Liver (tissue), 9 donors: ENCODE results near the gene NTHL1. TPM values are rescaled to one million over a fixed set of nuclear protein-coding genes. Genes with fewer than 3 reads are reported as not detected.

ENCODE experiments used
- DNase-seq: peaks from one replicate; pipeline ENCODE4 v3.0.0-alpha.2; 2017; ENCODE audit warnings: low spot score
- H3K27ac ChIP-seq, 2 donors: one replicate each; pipeline ENCODE4 v1.7.0; 2013; ENCODE audit warnings: inconsistent platforms in 2 of 2, low read length in 2 of 2, control low read depth in 1 of 2, low read depth in 1 of 2, mild to moderate bottlenecking in 1 of 2
- H3K27me3 ChIP-seq, 4 donors: one replicate each; pipeline versions ENCODE4 v1.6.1 to v1.7.0; 2013; ENCODE audit warnings: low read length in 3 of 4, inconsistent platforms in 1 of 4, mild to moderate bottlenecking in 1 of 4, moderate library complexity in 1 of 4; ENCODE audit not compliant: control insufficient read depth in 4 of 4, insufficient read depth in 4 of 4
- H3K36me3 ChIP-seq, 4 donors: one replicate each; pipeline versions ENCODE4 v1.6.1 to v1.7.0; 2013; ENCODE audit warnings: low read length in 3 of 4, mild to moderate bottlenecking in 3 of 4, low read depth in 1 of 4, moderate library complexity in 1 of 4; ENCODE audit not compliant: control insufficient read depth in 4 of 4, insufficient read depth in 3 of 4
- H3K4me1 ChIP-seq, 4 donors: one replicate each; pipeline versions ENCODE4 v1.6.1 to v1.7.0; 2013; ENCODE audit warnings: low read length in 3 of 4, mild to moderate bottlenecking in 3 of 4, moderate library complexity in 1 of 4; ENCODE audit not compliant: control insufficient read depth in 4 of 4, insufficient read depth in 4 of 4
- H3K4me3 ChIP-seq, 3 donors: one replicate each; pipeline versions ENCODE4 v1.6.1 to v1.7.0; 2013; ENCODE audit warnings: low read length in 3 of 3, control low read depth in 1 of 3, low read depth in 1 of 3, mild to moderate bottlenecking in 1 of 3
- H3K9ac ChIP-seq, 2 donors: one replicate each; pipeline ENCODE4 v1.7.0; 2013; ENCODE audit warnings: low read length in 2 of 2, mild to moderate bottlenecking in 2 of 2, moderate library complexity in 2 of 2, control low read depth in 1 of 2, low read depth in 1 of 2
- H3K9me3 ChIP-seq, 4 donors: one replicate each; pipeline versions ENCODE4 v1.6.1 to v1.7.0; 2013; ENCODE audit warnings: low read length in 3 of 4; ENCODE audit not compliant: control insufficient read depth in 4 of 4
- EGR1 ChIP-seq, 2 donors: IDR thresholded peaks; 2 replicates each; pipeline ENCODE4 v1.6.1; 2016 to 2018; ENCODE audit warnings: antibody characterized with exemption in 2 of 2, low read depth in 2 of 2
- FOXA1 ChIP-seq: IDR thresholded peaks from 2 replicates; pipeline ENCODE4 v1.6.1; 2016; ENCODE audit warnings: antibody characterized with exemption
- FOXA2 ChIP-seq: IDR thresholded peaks from 2 replicates; pipeline ENCODE4 v1.6.1; 2016; ENCODE audit warnings: antibody characterized with exemption
- GABPA ChIP-seq, 2 donors: IDR thresholded peaks in 1 of 2; conservative IDR thresholded peaks in 1 of 2; 2 replicates each; pipeline ENCODE4 v1.6.1; 2016; ENCODE audit warnings: antibody characterized with exemption in 2 of 2, mild to moderate bottlenecking in 1 of 2, moderate library complexity in 1 of 2
- HNF4A ChIP-seq, 2 donors: conservative IDR thresholded peaks; 2 replicates each; pipeline ENCODE4 v1.6.1; 2016; ENCODE audit warnings: antibody characterized with exemption in 2 of 2, mild to moderate bottlenecking in 2 of 2
- HNF4G ChIP-seq: IDR thresholded peaks from 2 replicates; pipeline ENCODE4 v1.6.1; 2016; ENCODE audit warnings: antibody characterized with exemption
- JUND ChIP-seq, 2 donors: IDR thresholded peaks; 2 replicates each; pipeline ENCODE4 v1.6.1; 2016; ENCODE audit warnings: antibody characterized with exemption in 2 of 2
- NR2F2 ChIP-seq: IDR thresholded peaks from 2 replicates; pipeline ENCODE4 v1.6.1; 2016; ENCODE audit warnings: antibody characterized with exemption
- RAD21 ChIP-seq, 2 donors: IDR thresholded peaks; 2 replicates each; pipeline ENCODE4 v1.6.1; 2016; ENCODE audit warnings: antibody characterized with exemption in 2 of 2, mild to moderate bottlenecking in 2 of 2
- RXRA ChIP-seq, 2 donors: IDR thresholded peaks; 2 replicates each; pipeline ENCODE4 v1.6.1; 2017 to 2018; ENCODE audit warnings: antibody characterized with exemption in 2 of 2, mild to moderate bottlenecking in 1 of 2
- SP1 ChIP-seq: IDR thresholded peaks from 2 replicates; pipeline ENCODE4 v1.6.1; 2018; ENCODE audit warnings: antibody characterized with exemption, mild to moderate bottlenecking
- TAF1 ChIP-seq: conservative IDR thresholded peaks from 2 replicates; pipeline ENCODE4 v1.6.1; 2016; ENCODE audit warnings: antibody characterized with exemption, mild to moderate bottlenecking
- YY1 ChIP-seq: IDR thresholded peaks from 2 replicates; pipeline ENCODE4 v1.6.1; 2016; ENCODE audit warnings: antibody characterized with exemption, mild to moderate bottlenecking
- WGBS: extraction: QIAGEN DNeasy Blood & Tissue Kit; methylation state at CpG from one replicate; pipeline ENCODE4 v1.1.7; 2013; 5-methylcytosine and 5-hydroxymethylcytosine counted together
- polyA plus RNA-seq, 2 donors: library from polyadenylated mRNA; stranded (reverse) in 1 of 2; unstranded in 1 of 2; fragments of 200-250 nt in 1 of 2; fragments of >200 nt in 1 of 2; fragmentation: Nextera tagmentation in 1 of 2; extraction: Ambion mirVana in 1 of 2; gene quantifications; one replicate each; pipeline versions ENCODE4 v1.2.1 to v1.2.3, GENCODE V29; 2013 to 2015
- total RNA-seq, 2 donors: library from RNA; depleted of rRNA; stranded (reverse); fragments of >200 nt; gene quantifications; one replicate each; pipeline ENCODE4 v1.2.3, GENCODE V29; 2014
- TF ChIP-seq, protein P1 (sequence below): fragments of 150-350 bp; IDR thresholded peaks from 2 replicates; pipeline ENCODE4 v1.5.1; 2017; ENCODE audit warnings: improper control_type of control experiment, low read depth, low read length; ENCODE audit not compliant: missing input control
- TF ChIP-seq, protein P2 (sequence below): IDR thresholded peaks from 2 replicates; pipeline ENCODE4 v1.6.1; 2016; ENCODE audit warnings: antibody characterized with exemption
- TF ChIP-seq, protein P3 (sequence below): IDR thresholded peaks from 2 replicates; pipeline ENCODE4 v1.6.1; 2016; ENCODE audit warnings: antibody characterized with exemption
- TF ChIP-seq, protein P4 (sequence below): IDR thresholded peaks from 2 replicates; pipeline ENCODE4 v1.6.1; 2016; ENCODE audit warnings: antibody characterized with exemption, mild to moderate bottlenecking
- TF ChIP-seq, protein P5 (sequence below): IDR thresholded peaks from 2 replicates; pipeline ENCODE4 v1.6.1; 2016; ENCODE audit warnings: antibody characterized with exemption
- donor health status: healthy.
- donor health status: healthy.
- donor health status: healthy.
- donor health status: healthy.
- donor health status: healthy.

Gene NTHL1
- total and polyA plus RNA-seq, 4 donors = 10.4 to 166 (median 19.1) TPM

DNA sequence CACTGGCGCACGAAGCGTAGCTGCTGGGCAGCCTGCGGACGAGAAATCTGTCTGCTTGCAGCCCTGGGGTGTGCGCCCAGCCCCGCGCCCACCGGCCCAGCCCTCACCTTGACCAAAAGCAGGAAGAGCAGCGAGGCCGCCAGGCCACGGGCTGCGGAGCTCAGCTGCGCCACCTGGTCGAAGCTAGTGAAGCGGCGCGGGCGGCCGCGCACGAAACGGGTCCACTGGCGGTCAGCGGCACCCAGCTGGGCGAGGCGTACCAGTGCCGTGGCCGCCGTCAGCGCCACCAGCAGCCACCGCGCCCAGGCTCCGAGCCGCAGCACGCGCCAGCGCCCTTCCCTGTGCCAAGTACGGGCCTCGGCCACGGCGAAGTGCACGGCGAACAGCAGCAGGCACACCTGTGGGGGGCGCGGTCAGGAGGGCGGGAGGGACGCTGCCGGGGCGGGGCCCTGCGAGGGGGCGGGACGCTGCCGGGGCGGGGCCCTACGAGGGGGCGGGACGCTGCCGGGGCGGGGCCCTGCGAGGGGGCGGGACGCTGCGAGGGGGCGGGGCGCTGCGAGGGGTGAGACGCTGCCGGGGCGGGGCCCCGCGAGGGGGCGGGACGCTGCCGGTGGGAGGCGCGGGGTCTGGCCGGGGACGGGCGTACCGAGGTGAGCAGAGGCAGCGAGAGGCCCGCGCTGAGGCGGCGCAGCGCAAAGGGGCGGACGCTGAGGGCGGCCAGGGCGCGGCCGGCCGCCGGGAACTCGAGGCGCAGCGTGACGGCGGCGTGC, 43.3 kb upstream of the NTHL1 start:
- H3K27me3 ChIP-seq = no peaks in the 10 kb centered on the region
- H3K9me3 ChIP-seq = no peaks in the 10 kb centered on the region
- peak; percentile 86 for DNase-seq
- TF ChIP-seq HNF4G = no peak
- TF ChIP-seq RAD21 (IDR thresholded peaks at IDR 0.05) = peak in 1 of 2 donors; percentile 49
- no peak for TF ChIP-seq JUND (IDR thresholded peaks at IDR 0.05)
- TF ChIP-seq, protein P1, sequence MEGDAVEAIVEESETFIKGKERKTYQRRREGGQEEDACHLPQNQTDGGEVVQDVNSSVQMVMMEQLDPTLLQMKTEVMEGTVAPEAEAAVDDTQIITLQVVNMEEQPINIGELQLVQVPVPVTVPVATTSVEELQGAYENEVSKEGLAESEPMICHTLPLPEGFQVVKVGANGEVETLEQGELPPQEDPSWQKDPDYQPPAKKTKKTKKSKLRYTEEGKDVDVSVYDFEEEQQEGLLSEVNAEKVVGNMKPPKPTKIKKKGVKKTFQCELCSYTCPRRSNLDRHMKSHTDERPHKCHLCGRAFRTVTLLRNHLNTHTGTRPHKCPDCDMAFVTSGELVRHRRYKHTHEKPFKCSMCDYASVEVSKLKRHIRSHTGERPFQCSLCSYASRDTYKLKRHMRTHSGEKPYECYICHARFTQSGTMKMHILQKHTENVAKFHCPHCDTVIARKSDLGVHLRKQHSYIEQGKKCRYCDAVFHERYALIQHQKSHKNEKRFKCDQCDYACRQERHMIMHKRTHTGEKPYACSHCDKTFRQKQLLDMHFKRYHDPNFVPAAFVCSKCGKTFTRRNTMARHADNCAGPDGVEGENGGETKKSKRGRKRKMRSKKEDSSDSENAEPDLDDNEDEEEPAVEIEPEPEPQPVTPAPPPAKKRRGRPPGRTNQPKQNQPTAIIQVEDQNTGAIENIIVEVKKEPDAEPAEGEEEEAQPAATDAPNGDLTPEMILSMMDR = peak; percentile 22
- peaks cover 4 to 37% (median 18%) of the 10 kb centered on the region in 4 donors for H3K36me3 ChIP-seq
- H3K4me3 ChIP-seq = no peak overlapping the region
- peak overlapping the region; percentile 20 to 32 for H3K27ac ChIP-seq
- no peak overlapping the region for H3K9ac ChIP-seq
- WGBS = 48% methylated on average over 101 of the region's 101 CpGs
- peaks cover 16 to 59% (median 39%) of the 10 kb centered on the region in 4 donors for H3K4me1 ChIP-seq

DNA sequence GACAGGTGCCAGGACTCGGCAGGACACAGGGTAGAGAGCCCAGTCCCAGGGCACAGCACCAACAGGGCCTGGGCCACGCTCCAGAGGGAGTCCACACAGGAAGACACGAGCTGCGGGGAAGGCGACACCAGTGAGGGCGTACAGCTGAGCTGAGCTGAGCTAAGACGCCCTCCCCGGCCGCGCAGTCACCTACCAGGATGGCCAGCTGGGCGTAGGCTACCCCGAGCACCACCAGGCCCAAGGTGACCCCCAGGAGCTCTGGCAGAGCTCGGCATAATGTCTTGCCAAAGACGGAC, 42.8 kb upstream of the NTHL1 start:
- H3K27ac ChIP-seq = peak overlapping the region; percentile 20 to 32
- H3K9ac ChIP-seq = no peak overlapping the region
- no peaks in the 10 kb centered on the region for H3K9me3 ChIP-seq
- WGBS = 62% methylated on average over 14 of the region's 14 CpGs
- no peaks in the 10 kb centered on the region for H3K27me3 ChIP-seq
- DNase-seq = no peak
- TF ChIP-seq GABPA (IDR thresholded peaks at IDR 0.05 in 1 of 2, conservative IDR thresholded peaks at IDR 0.05 in 1 of 2) (no peak), FOXA1 (no peak), HNF4G (no peak), NR2F2 (no peak), SP1 (no peak), JUND (IDR thresholded peaks at IDR 0.05) (no peak), YY1 (no peak), TAF1 (no peak), EGR1 (IDR thresholded peaks at IDR 0.05; ENCODE audit: low read depth in 2 of 2) (no peak), HNF4A (conservative IDR thresholded peaks at IDR 0.05) (no peak), RXRA (IDR thresholded peaks at IDR 0.05) (no peak), FOXA2 (no peak), RAD21 (IDR thresholded peaks at IDR 0.05) (no peak)
- TF ChIP-seq, protein P2, sequence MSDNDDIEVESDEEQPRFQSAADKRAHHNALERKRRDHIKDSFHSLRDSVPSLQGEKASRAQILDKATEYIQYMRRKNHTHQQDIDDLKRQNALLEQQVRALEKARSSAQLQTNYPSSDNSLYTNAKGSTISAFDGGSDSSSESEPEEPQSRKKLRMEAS = no peak
- TF ChIP-seq, protein P3, sequence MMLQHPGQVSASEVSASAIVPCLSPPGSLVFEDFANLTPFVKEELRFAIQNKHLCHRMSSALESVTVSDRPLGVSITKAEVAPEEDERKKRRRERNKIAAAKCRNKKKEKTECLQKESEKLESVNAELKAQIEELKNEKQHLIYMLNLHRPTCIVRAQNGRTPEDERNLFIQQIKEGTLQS = no peak
- TF ChIP-seq, protein P4, sequence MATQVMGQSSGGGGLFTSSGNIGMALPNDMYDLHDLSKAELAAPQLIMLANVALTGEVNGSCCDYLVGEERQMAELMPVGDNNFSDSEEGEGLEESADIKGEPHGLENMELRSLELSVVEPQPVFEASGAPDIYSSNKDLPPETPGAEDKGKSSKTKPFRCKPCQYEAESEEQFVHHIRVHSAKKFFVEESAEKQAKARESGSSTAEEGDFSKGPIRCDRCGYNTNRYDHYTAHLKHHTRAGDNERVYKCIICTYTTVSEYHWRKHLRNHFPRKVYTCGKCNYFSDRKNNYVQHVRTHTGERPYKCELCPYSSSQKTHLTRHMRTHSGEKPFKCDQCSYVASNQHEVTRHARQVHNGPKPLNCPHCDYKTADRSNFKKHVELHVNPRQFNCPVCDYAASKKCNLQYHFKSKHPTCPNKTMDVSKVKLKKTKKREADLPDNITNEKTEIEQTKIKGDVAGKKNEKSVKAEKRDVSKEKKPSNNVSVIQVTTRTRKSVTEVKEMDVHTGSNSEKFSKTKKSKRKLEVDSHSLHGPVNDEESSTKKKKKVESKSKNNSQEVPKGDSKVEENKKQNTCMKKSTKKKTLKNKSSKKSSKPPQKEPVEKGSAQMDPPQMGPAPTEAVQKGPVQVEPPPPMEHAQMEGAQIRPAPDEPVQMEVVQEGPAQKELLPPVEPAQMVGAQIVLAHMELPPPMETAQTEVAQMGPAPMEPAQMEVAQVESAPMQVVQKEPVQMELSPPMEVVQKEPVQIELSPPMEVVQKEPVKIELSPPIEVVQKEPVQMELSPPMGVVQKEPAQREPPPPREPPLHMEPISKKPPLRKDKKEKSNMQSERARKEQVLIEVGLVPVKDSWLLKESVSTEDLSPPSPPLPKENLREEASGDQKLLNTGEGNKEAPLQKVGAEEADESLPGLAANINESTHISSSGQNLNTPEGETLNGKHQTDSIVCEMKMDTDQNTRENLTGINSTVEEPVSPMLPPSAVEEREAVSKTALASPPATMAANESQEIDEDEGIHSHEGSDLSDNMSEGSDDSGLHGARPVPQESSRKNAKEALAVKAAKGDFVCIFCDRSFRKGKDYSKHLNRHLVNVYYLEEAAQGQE = no peak
- TF ChIP-seq, protein P1 = no peak
- TF ChIP-seq, protein P5, sequence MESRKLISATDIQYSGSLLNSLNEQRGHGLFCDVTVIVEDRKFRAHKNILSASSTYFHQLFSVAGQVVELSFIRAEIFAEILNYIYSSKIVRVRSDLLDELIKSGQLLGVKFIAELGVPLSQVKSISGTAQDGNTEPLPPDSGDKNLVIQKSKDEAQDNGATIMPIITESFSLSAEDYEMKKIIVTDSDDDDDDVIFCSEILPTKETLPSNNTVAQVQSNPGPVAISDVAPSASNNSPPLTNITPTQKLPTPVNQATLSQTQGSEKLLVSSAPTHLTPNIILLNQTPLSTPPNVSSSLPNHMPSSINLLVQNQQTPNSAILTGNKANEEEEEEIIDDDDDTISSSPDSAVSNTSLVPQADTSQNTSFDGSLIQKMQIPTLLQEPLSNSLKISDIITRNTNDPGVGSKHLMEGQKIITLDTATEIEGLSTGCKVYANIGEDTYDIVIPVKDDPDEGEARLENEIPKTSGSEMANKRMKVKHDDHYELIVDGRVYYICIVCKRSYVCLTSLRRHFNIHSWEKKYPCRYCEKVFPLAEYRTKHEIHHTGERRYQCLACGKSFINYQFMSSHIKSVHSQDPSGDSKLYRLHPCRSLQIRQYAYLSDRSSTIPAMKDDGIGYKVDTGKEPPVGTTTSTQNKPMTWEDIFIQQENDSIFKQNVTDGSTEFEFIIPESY = no peak
- no peak overlapping the region for H3K4me3 ChIP-seq
- peaks cover 3 to 31% (median 18%) of the 10 kb centered on the region in 4 donors for H3K36me3 ChIP-seq
- peaks cover 16 to 61% (median 41%) of the 10 kb centered on the region in 4 donors for H3K4me1 ChIP-seq
